Spleen (tissue), 11 donors: Measurements from ENCODE around the gene KMT5C. TPM values are rescaled to one million over a fixed set of nuclear protein-coding genes. Genes with fewer than 3 reads are reported as not detected.

Experiments
- DNase-seq: peaks from one replicate; pipeline ENCODE4 v3.0.0-alpha.2; 2020
- H3K27ac ChIP-seq, 8 donors: fragments of 200-600 bp; sonication (generic) in 7 of 8; 1 replicate in 4 of 8; 2 replicates in 4 of 8; pipeline versions ENCODE4 v1.5.0 to v1.8.0; 2016 to 2021; ENCODE audit warnings: inconsistent platforms in 4 of 8, mild to moderate bottlenecking in 4 of 8, moderate library complexity in 1 of 8
- H3K27me3 ChIP-seq, 7 donors: fragments of 200-600 bp; sonication (generic) in 6 of 7; replicated peaks in 1 of 7; 1 replicate in 4 of 7; 2 replicates in 3 of 7; pipeline versions ENCODE4 v1.5.0 to v1.8.0; 2016 to 2021; ENCODE audit warnings: inconsistent platforms in 3 of 7, mild to moderate bottlenecking in 1 of 7
- H3K36me3 ChIP-seq, 6 donors: fragments of 200-600 bp; sonication (generic) in 5 of 6; 1 replicate in 4 of 6; 2 replicates in 2 of 6; pipeline versions ENCODE4 v1.5.0 to v1.8.0; 2016 to 2021; ENCODE audit warnings: inconsistent platforms in 2 of 6
- H3K4me1 ChIP-seq, 6 donors: fragments of 200-600 bp; sonication (generic) in 5 of 6; 1 replicate in 3 of 6; 2 replicates in 3 of 6; pipeline versions ENCODE4 v1.5.0 to v1.8.0; 2016 to 2021; ENCODE audit warnings: inconsistent platforms in 3 of 6
- H3K4me3 ChIP-seq, 8 donors: fragments of 200-600 bp; sonication (generic) in 7 of 8; 1 replicate in 4 of 8; 2 replicates in 4 of 8; pipeline versions ENCODE4 v1.5.0 to v1.8.0; 2016 to 2021; ENCODE audit warnings: inconsistent platforms in 4 of 8, mild to moderate bottlenecking in 4 of 8, moderate library complexity in 2 of 8
- H3K9me3 ChIP-seq, 8 donors: fragments of 200-600 bp; sonication (generic) in 7 of 8; 1 replicate in 4 of 8; 2 replicates in 4 of 8; pipeline versions ENCODE4 v1.5.0 to v1.8.0; 2016 to 2021; ENCODE audit warnings: inconsistent platforms in 4 of 8
- POLR2A ChIP-seq, 3 donors: fragments of 450-650 bp; IDR thresholded peaks; one replicate each; pipeline ENCODE4 v1.5.1; 2017; ENCODE audit warnings: antibody characterized with exemption in 3 of 3, mild to moderate bottlenecking in 1 of 3
- POLR2AphosphoS5 ChIP-seq, 3 donors: sonication (generic); formaldehyde crosslinking; IDR thresholded peaks; one replicate each; pipeline ENCODE4 v1.5.1; 2017; ENCODE audit warnings: antibody characterized with exemption in 3 of 3
- WGBS, 5 donors: extraction: QIAGEN DNeasy Blood & Tissue Kit in 3 of 5; methylation state at CpG; one replicate each; pipeline versions ENCODE4 v1.1.5 to v1.1.7; 2013 to 2018; 5-methylcytosine and 5-hydroxymethylcytosine counted together
- intact Hi-C: fragments of 100-400 bp; cut with DNase I; formaldehyde crosslinking; loops from one replicate; pipeline ENCODE4 v1.15.0; 2023; ENCODE audit warnings: low total_unique reads
- polyA plus RNA-seq, 3 donors: library from polyadenylated mRNA; stranded (reverse); fragments of 200-250 nt; gene quantifications; one replicate each; pipeline ENCODE4 v1.2.1, GENCODE V29; 2013
- total RNA-seq, 7 donors: library from RNA; depleted of rRNA in 3 of 7; stranded (reverse); fragments of >200 nt in 3 of 7; fragmentation: NEBNext Ultra II Directional in 4 of 7; extraction: Animal tissue kit (Norgen Biotek cat#: 25700) in 4 of 7; gene quantifications; one replicate each; pipeline versions ENCODE4 v1.1.0 to v1.2.1, GENCODE V29; 2016 to 2021
- TF ChIP-seq, protein P1 (sequence below), 11 experiments: fragments of 200-600 bp in 7 of 11; fragments of 450-650 bp in 4 of 11; sonication (generic) in 4 of 11; IDR thresholded peaks in 8 of 11; conservative IDR thresholded peaks in 3 of 11; 1 replicate in 7 of 11; 2 replicates in 4 of 11; pipeline versions ENCODE4 v1.4.0 to v1.8.0; 2016 to 2021; ENCODE audit warnings: antibody characterized with exemption in 11 of 11, inconsistent platforms in 4 of 11, mild to moderate bottlenecking in 1 of 11
- donor health status: healthy with polysubstance abuse.
- donor health status: DM: no; HTN: no; CAD: no; lungs with moderate emphysema.
- donor health status: DM: no; HTN: no; CAD: no.
- donor health status: Bipolar disorder and iron deficiency.
- donor health status: healthy.
- donor health status: DM: no; HTN: no; CAD: no.
- donor health status: DM: yes; HTN: yes; CAD: no.

The KMT5C gene
- total and polyA plus RNA-seq, 10 donors = 5.7 to 18.1 (median 12.2) TPM

DNA sequence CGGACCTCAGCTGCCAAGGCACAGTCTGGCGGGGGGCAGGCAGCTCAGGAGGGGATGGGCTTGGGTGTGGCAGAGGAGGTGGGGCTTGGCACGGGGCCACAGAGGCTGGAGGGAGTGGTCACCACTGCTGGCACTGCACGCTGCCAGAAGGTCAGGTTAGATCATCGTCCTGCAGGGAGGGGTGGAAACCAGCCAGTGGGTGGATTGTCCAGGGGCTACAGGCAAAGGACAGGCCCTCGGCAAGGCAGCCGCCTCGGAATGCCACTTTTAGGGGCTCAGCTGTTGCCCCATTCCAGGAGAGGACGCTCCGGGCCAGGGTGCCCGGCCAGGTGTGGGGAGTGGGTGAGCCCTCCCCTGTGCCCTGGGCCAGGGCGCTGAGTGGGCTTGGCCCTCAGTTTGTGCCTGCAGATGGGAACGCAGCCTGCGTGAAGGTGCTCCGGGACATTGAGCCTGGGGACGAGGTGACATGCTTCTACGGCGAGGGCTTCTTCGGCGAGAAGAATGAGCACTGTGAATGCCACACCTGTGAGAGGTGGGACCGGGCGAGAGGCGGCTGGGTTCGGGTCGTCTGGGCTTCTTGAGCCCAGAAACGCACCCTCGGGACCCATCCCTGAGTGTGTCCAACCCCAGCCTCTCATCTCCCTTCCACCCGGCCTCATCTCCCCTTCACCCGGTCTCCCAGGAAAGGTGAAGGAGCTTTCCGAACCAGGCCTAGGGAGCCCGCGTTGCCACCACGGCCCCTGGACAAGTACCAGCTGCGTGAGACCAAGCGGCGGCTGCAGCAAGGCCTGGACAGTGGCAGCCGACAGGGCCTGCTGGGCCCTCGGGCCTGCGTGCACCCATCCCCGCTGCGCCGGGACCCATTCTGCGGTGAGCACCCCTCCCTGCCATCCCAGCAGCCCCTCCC lies 6.4 kb downstream of the KMT5C start:
- H3K4me1 ChIP-seq = peaks cover under 1 to 12% (median 6%) of the 10 kb centered on the region in 6 donors
- H3K27me3 ChIP-seq = peaks cover 0 to 13% (median under 1%) of the 10 kb centered on the region in 7 donors
- H3K9me3 ChIP-seq = no peaks in the 10 kb centered on the region
- peaks cover 0 to 66% (median 10%) of the 10 kb centered on the region in 6 donors for H3K36me3 ChIP-seq
- no peak overlapping the region for H3K4me3 ChIP-seq
- 87 to 95% (median 89%) methylated on average over 34 to 43 of the region's 43 CpGs for WGBS, 5 donors
- no peak for DNase-seq
- no peak for TF ChIP-seq POLR2AphosphoS5 (IDR thresholded peaks at IDR 0.05)
- TF ChIP-seq POLR2A (IDR thresholded peaks at IDR 0.05) = no peak
- TF ChIP-seq, protein P1, sequence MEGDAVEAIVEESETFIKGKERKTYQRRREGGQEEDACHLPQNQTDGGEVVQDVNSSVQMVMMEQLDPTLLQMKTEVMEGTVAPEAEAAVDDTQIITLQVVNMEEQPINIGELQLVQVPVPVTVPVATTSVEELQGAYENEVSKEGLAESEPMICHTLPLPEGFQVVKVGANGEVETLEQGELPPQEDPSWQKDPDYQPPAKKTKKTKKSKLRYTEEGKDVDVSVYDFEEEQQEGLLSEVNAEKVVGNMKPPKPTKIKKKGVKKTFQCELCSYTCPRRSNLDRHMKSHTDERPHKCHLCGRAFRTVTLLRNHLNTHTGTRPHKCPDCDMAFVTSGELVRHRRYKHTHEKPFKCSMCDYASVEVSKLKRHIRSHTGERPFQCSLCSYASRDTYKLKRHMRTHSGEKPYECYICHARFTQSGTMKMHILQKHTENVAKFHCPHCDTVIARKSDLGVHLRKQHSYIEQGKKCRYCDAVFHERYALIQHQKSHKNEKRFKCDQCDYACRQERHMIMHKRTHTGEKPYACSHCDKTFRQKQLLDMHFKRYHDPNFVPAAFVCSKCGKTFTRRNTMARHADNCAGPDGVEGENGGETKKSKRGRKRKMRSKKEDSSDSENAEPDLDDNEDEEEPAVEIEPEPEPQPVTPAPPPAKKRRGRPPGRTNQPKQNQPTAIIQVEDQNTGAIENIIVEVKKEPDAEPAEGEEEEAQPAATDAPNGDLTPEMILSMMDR (IDR thresholded peaks at IDR 0.05 in 8 of 11, conservative IDR thresholded peaks at IDR 0.05 in 3 of 11) = no peak
- intact Hi-C loops = no loop called here
- H3K27ac ChIP-seq = no peak overlapping the region

DNA sequence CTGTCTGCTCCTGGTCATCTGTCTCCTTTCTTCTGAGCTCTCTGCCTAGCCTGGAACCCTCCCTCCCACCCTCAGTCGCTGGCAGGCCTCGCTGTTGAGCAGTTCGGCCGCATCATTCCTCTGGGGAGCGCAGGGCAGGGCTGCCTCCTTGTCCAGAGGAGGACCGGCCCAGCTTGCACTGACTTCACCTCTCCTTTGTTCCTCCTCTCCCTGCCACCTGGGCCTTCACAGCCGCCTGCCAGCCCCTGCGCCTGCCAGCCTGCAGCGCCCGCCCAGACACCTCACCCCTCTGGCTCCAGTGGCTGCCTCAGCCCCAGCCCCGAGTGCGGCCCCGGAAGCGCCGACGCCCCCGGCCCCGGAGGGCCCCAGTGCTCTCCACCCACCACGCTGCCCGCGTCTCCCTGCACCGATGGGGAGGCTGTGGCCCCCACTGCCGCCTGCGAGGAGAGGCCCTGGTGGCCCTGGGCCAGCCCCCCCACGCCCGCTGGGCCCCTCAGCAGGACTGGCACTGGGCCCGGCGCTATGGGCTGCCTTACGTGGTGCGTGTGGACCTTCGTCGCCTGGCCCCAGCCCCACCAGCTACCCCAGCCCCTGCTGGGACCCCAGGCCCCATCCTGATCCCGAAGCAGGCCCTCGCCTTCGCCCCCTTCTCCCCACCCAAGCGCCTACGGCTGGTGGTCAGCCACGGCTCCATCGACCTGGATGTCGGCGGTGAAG lies 7.2 kb downstream of the KMT5C start:
- peaks cover 0 to 3% (median 0%) of the 10 kb centered on the region in 6 donors for H3K4me1 ChIP-seq
- H3K9me3 ChIP-seq = no peaks in the 10 kb centered on the region
- 89 to 96% (median 93%) methylated on average over 28 to 41 of the region's 41 CpGs for WGBS, 5 donors
- peaks cover 0 to 21% (median 8%) of the 10 kb centered on the region in 7 donors for H3K27me3 ChIP-seq
- H3K27ac ChIP-seq = no peak overlapping the region
- peaks cover 0 to 63% (median 10%) of the 10 kb centered on the region in 6 donors for H3K36me3 ChIP-seq
- intact Hi-C loops = no loop called here
- DNase-seq = no peak
- H3K4me3 ChIP-seq = no peak overlapping the region
- TF ChIP-seq, protein P1 (IDR thresholded peaks at IDR 0.05 in 8 of 11, conservative IDR thresholded peaks at IDR 0.05 in 3 of 11) = no peak

DNA sequence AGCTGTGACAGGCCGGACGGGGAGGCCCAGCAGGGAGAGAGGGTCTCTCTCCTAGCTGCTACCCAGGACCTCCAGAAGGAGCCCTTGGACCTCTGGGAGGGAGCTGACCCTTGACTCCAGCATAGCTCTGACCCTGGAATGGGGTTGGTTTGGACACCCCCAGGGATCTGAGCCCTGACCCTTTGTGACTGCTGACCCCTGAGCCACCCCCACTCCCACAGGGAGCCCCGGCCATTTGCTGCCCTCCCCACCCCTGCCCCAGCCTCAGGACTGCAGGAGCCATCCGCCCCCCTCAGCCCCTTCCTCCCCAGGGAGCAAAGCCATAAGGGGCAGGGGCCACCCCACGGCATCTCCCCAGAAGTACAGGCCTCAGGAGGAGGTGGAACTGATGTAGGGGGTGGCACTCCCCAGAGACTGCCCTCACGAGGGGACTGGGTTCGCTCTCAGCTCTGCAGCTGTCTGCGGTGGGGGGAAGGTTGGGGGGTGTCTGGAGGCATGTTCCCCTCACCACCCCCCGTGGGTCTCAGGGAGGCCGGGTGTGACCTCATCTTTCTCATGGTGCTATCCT lies 7.8 kb downstream of the KMT5C start:
- H3K9me3 ChIP-seq = no peaks in the 10 kb centered on the region
- no peak overlapping the region for H3K27ac ChIP-seq
- peaks cover 0 to 27% (median 15%) of the 10 kb centered on the region in 7 donors for H3K27me3 ChIP-seq
- no peaks in the 10 kb centered on the region for H3K4me1 ChIP-seq
- 79 to 87% (median 85%) methylated on average over 6 to 10 of the region's 10 CpGs for WGBS, 5 donors
- intact Hi-C loops = no loop called here
- peaks cover 0 to 57% (median 10%) of the 10 kb centered on the region in 6 donors for H3K36me3 ChIP-seq
- DNase-seq = no peak
- H3K4me3 ChIP-seq = no peak overlapping the region
- TF ChIP-seq POLR2A (IDR thresholded peaks at IDR 0.05) = no peak
- TF ChIP-seq, protein P1 (IDR thresholded peaks at IDR 0.05 in 8 of 11, conservative IDR thresholded peaks at IDR 0.05 in 3 of 11) = no peak
- TF ChIP-seq POLR2AphosphoS5 (IDR thresholded peaks at IDR 0.05) = peak in 1 of 3 donors; percentile 7
